ENCODE results near the gene C18orf63.

Gene C18orf63

GRCh38 chr18:74381621-74382295, 66.1 kb downstream of the C18orf63 start:
- no peak for DNase-seq

GRCh38 chr18:74382481-74383017, 66.9 kb downstream of the C18orf63 start:
- no peak for DNase-seq

- no peak for DNase-seq
Measured at GRCh38 chr18:74387383-74387782, 71.7 kb downstream of the C18orf63 start.

- DNase-seq: no peak
Measured at GRCh38 chr18:74388227-74388626, 72.6 kb downstream of the C18orf63 start.

GRCh38 chr18:74389171-74389927, 73.7 kb downstream of the C18orf63 start:
- no peak for DNase-seq

GRCh38 chr18:74389991-74390390, 74.4 kb downstream of the C18orf63 start:
- no peak for DNase-seq

GRCh38 chr18:74390900-74391299, 75.3 kb downstream of the C18orf63 start:
- no peak for DNase-seq

GRCh38 chr18:74392323-74392722, 76.7 kb downstream of the C18orf63 start:
- no peak for DNase-seq

- DNase-seq: no peak
Measured at GRCh38 chr18:74395006-74395405, 79.4 kb downstream of the C18orf63 start.

- no peak for DNase-seq
Measured at GRCh38 chr18:74395648-74396154, 80.1 kb downstream of the C18orf63 start.

- DNase-seq: no peak
Measured at GRCh38 chr18:74396171-74397169, 80.8 kb downstream of the C18orf63 start.

GRCh38 chr18:74397572-74397971, 81.9 kb downstream of the C18orf63 start:
- no peak for DNase-seq

GRCh38 chr18:74399091-74399887, 83.7 kb downstream of the C18orf63 start:
- DNase-seq: no peak

- no peak for DNase-seq
Measured at GRCh38 chr18:74400813-74401212, 85.2 kb downstream of the C18orf63 start.

GRCh38 chr18:74402806-74403433, 87.3 kb downstream of the C18orf63 start:
- no peak for DNase-seq

- no peak for DNase-seq
Measured at GRCh38 chr18:74407888-74408287, 92.2 kb downstream of the C18orf63 start.
